ENCODE data around the gene SEMA5A.

DNA sequence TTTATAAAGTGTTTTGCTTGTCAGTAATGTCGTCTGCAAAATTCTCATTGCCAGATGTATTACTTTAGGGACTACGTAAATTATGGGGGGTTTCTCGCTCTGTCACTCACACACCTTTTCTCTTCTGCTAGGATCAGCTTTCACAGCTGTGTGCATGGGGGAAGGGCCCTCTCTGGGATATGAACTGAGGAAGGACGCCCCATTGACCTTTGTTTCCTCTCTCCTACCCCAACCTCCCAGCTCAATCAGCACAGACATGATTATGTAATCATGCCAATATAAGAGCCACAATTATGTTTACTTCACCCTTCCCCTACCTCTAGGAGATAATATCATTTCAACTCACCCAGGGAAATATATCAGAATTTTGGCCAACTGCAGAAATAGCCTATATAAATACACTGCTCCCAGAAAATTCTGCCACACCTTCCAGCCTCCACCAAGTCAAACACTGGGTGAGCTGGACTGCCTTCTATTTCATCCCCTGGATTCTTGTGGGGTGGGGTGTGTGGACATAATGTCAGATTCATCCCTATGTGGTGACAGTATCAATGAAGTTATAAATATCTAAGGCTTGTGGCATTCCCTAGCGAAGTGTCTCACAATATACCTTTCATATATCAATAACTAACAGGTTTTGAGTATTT, 12.6 kb upstream of the SEMA5A start:
- TF ChIP-seq, protein P1, sequence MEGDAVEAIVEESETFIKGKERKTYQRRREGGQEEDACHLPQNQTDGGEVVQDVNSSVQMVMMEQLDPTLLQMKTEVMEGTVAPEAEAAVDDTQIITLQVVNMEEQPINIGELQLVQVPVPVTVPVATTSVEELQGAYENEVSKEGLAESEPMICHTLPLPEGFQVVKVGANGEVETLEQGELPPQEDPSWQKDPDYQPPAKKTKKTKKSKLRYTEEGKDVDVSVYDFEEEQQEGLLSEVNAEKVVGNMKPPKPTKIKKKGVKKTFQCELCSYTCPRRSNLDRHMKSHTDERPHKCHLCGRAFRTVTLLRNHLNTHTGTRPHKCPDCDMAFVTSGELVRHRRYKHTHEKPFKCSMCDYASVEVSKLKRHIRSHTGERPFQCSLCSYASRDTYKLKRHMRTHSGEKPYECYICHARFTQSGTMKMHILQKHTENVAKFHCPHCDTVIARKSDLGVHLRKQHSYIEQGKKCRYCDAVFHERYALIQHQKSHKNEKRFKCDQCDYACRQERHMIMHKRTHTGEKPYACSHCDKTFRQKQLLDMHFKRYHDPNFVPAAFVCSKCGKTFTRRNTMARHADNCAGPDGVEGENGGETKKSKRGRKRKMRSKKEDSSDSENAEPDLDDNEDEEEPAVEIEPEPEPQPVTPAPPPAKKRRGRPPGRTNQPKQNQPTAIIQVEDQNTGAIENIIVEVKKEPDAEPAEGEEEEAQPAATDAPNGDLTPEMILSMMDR (IDR thresholded peaks at IDR 0.05; ENCODE audit: insufficient read depth, low read length) = no peak
- TF ChIP-seq GABPA (IDR thresholded peaks at IDR 0.05; ENCODE audit: low read depth) = no peak
- no peak for TF ChIP-seq POLR2AphosphoS5 (IDR thresholded peaks at IDR 0.05; ENCODE audit: low read depth)
- TF ChIP-seq, protein P2, sequence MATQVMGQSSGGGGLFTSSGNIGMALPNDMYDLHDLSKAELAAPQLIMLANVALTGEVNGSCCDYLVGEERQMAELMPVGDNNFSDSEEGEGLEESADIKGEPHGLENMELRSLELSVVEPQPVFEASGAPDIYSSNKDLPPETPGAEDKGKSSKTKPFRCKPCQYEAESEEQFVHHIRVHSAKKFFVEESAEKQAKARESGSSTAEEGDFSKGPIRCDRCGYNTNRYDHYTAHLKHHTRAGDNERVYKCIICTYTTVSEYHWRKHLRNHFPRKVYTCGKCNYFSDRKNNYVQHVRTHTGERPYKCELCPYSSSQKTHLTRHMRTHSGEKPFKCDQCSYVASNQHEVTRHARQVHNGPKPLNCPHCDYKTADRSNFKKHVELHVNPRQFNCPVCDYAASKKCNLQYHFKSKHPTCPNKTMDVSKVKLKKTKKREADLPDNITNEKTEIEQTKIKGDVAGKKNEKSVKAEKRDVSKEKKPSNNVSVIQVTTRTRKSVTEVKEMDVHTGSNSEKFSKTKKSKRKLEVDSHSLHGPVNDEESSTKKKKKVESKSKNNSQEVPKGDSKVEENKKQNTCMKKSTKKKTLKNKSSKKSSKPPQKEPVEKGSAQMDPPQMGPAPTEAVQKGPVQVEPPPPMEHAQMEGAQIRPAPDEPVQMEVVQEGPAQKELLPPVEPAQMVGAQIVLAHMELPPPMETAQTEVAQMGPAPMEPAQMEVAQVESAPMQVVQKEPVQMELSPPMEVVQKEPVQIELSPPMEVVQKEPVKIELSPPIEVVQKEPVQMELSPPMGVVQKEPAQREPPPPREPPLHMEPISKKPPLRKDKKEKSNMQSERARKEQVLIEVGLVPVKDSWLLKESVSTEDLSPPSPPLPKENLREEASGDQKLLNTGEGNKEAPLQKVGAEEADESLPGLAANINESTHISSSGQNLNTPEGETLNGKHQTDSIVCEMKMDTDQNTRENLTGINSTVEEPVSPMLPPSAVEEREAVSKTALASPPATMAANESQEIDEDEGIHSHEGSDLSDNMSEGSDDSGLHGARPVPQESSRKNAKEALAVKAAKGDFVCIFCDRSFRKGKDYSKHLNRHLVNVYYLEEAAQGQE (IDR thresholded peaks at IDR 0.05; ENCODE audit: insufficient replicate concordance, low read depth) = no peak
